CD4-positive, alpha-beta T cell treated with Interferon alpha-2 for 1 hour (primary cell): ENCODE results near the gene SMIM17.

Experiments
- DNase-seq, 2 donors: peaks; one replicate each; pipeline ENCODE4 v3.0.0-alpha.2; 2020 to 2022

The SMIM17 gene

GRCh38 chr19:56642711-56643459, at the start of gene SMIM17:
SMIM17 (plus strand) TSS chr19:56643159; CDS start chr19:56645668, 2,509 bp downstream.
- DNase-seq: no peak

GRCh38 chr19:56594446-56594782, 48.5 kb upstream of the SMIM17 start:
- DNase-seq: no peak

- peak; percentile 87 to 91 for DNase-seq
Observed at GRCh38 chr19:56594783-56595547, 48.0 kb upstream of the SMIM17 start, which contains the start of gene ZNF71. ZNF71 (plus strand) TSS chr19:56595302; CDS start chr19:56601559, 6,257 bp downstream.

- DNase-seq: no peak
Observed at GRCh38 chr19:56595548-56595899, 47.4 kb upstream of the SMIM17 start.

DNA sequence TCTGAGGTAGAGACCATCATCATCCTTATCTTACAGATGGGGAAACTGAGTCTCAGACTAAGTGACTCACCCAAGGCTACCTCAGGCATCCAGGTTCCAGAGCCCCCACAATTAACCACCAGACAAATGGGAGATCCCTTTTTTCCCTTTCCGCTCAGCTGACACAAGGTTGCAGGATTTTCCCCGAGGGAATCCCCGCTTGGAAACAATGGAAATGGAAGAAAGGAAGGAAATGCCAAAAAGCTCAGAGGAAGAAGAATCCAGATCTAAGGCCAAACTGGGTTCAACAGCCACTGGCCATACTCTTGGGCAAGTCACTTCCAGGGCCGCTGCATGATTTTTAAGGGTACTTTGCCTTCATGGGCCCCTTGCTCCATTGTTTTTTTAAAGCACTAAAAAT, 46.3 kb upstream of the SMIM17 start:
- no peak for DNase-seq

DNA sequence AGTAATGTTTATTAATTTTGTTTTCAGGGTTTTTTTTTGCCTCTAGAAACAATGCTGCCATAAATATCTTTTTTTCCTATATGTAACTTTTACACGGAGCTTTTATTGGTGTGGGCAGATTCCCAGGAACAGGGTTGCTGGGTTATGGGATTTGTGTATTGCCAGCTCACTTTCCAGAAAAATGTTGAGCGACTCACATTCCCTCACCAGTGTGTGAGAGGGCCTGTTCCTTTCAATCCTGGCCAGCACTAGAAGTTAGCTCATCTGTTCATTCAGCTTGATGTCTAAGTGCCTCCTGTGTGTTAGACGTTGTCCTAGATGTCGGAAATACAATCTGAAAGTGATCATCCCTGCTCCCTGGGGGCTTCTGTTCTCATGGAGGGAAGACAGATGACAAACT, 45.3 kb upstream of the SMIM17 start:
- DNase-seq: no peak

GRCh38 chr19:56601375-56601774, 41.6 kb upstream of the SMIM17 start:
- DNase-seq: no peak

- DNase-seq: no peak
Observed at GRCh38 chr19:56603829-56604228, 39.1 kb upstream of the SMIM17 start.

GRCh38 chr19:56608274-56608964, 34.5 kb upstream of the SMIM17 start:
- no peak for DNase-seq

- no peak for DNase-seq
Observed at GRCh38 chr19:56611288-56611687, 31.7 kb upstream of the SMIM17 start.

- DNase-seq: no peak
Observed at GRCh38 chr19:56612737-56613136, 30.2 kb upstream of the SMIM17 start.

GRCh38 chr19:56613639-56614038, 29.3 kb upstream of the SMIM17 start:
- no peak for DNase-seq

- no peak for DNase-seq
Observed at GRCh38 chr19:56617531-56617930, 25.4 kb upstream of the SMIM17 start.

GRCh38 chr19:56619121-56619520, 23.8 kb upstream of the SMIM17 start:
- DNase-seq: no peak

GRCh38 chr19:56622374-56622773, 20.6 kb upstream of the SMIM17 start:
- no peak for DNase-seq

DNA sequence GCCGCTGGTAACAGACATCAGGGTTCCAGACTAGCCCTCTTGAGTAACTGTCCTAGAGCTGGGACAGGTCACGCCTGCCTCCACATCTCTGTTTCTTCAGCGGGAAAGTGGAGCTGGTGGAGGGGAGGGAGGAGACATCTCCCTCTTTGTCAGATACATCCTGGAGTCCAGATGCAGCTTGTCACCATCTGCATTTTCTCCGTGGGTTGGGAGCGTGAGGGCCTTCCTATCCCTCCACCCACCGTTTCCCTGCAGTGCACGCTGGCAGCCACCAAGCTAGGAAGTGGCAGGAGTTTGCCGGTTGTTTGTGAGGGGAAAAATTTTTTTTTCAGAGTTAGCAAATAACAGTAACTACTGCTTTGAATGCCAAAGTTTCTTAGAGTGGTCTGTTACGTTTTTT, 20.0 kb upstream of the SMIM17 start:
- DNase-seq: no peak

GRCh38 chr19:56625708-56626107, 17.3 kb upstream of the SMIM17 start:
- no peak for DNase-seq

DNA sequence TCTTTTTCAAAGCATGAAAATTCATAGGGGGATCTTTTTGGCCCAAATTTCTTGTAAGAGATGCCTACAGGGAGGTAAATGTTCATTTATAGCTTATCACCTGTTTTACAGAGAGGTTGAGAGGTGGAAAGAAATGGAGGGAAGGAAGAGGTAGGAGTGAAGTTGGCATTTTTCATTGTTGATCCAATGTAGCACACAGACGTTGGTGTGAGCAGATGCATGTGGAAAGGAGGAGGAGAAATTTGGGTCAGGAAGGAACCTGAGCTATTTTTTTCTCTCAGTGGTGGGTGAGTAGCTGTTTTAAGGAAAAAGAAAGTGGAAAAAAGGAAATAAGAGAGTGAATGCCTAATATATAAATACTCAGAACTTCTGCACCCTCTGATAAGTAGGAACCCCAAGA, 9.9 kb upstream of the SMIM17 start:
- DNase-seq: no peak

- DNase-seq: peak in 1 of 2 donors; percentile 14
Observed at GRCh38 chr19:56637976-56638555, 4.9 kb upstream of the SMIM17 start.

- no peak for DNase-seq
Observed at GRCh38 chr19:56639217-56639616, 3.7 kb upstream of the SMIM17 start.

DNA sequence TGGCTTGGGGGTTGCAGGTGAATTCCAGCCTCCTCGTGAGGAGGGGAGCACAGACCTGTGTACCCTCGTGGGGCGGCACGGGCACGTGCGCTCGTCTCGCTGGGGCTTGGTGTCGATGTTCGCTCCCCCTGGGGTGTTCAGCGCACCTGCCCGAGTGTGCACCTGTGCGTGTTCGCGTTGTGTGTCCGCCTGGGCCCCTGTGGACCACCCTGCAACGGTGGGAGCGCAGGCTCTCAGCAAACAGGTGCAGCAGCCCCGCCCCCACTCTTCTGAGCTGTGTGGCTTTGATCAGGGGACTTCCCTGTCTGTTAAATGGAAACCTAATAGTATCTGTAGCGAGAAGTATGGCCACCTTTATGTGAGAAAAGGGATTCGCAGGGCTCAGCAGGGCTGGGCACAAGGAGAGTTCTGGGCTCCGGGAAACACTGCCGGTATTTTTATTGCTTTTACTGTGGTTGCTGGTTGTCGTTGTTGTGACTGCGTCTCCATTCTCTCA, 549 bp downstream of the SMIM17 start:
- no peak for DNase-seq

GRCh38 chr19:56654151-56654550, 11.2 kb downstream of the SMIM17 start:
- no peak for DNase-seq

GRCh38 chr19:56660381-56661107, 17.6 kb downstream of the SMIM17 start:
- no peak for DNase-seq
